Non-pigmented ciliary epithelial cell (primary cell): ENCODE measurements around the gene PKNOX2.

Source experiments
- DNase-seq: peaks from one replicate; pipeline ENCODE4 v3.0.0-alpha.2; 2010; ENCODE audit warnings: low read depth

Gene PKNOX2

GRCh38 chr11:125314276-125315078 is 149.9 kb downstream of the PKNOX2 start:
- DNase-seq: no peak

- no peak for DNase-seq
Measured at GRCh38 chr11:125315079-125315740, 150.7 kb downstream of the PKNOX2 start.

- no peak for DNase-seq
Measured at GRCh38 chr11:125317416-125317815, 152.9 kb downstream of the PKNOX2 start.

- DNase-seq: no peak
Measured at GRCh38 chr11:125319649-125320048, 155.1 kb downstream of the PKNOX2 start.

- DNase-seq: no peak
Measured at GRCh38 chr11:125320347-125321076, 156.0 kb downstream of the PKNOX2 start.

- DNase-seq: no peak
Measured at GRCh38 chr11:125322289-125322688, 157.7 kb downstream of the PKNOX2 start.

- DNase-seq: no peak
Measured at GRCh38 chr11:125325196-125325595, 160.6 kb downstream of the PKNOX2 start.

- DNase-seq: no peak
Measured at GRCh38 chr11:125326126-125326525, 161.6 kb downstream of the PKNOX2 start.

- no peak for DNase-seq
Measured at GRCh38 chr11:125327518-125328224, 163.1 kb downstream of the PKNOX2 start.

- no peak for DNase-seq
Measured at GRCh38 chr11:125328225-125328580, 163.7 kb downstream of the PKNOX2 start.

GRCh38 chr11:125329786-125330185 is 165.2 kb downstream of the PKNOX2 start:
- no peak for DNase-seq

GRCh38 chr11:125330462-125331325 is 166.1 kb downstream of the PKNOX2 start:
- no peak for DNase-seq

- DNase-seq: no peak
Measured at GRCh38 chr11:125331357-125332035, 166.9 kb downstream of the PKNOX2 start.

- DNase-seq: no peak
Measured at GRCh38 chr11:125332821-125333220, 168.3 kb downstream of the PKNOX2 start.

GRCh38 chr11:125333354-125334073 is 169.0 kb downstream of the PKNOX2 start:
- DNase-seq: no peak

GRCh38 chr11:125335106-125335505 is 170.6 kb downstream of the PKNOX2 start:
- no peak for DNase-seq

- no peak for DNase-seq
Measured at GRCh38 chr11:125337836-125338834, 173.6 kb downstream of the PKNOX2 start.

GRCh38 chr11:125338886-125339811 is 174.6 kb downstream of the PKNOX2 start:
- DNase-seq: no peak
